HepG2 (cell line): ENCODE results near the gene MARVELD3. TPM values are rescaled to one million over a fixed set of nuclear protein-coding genes. Genes with fewer than 3 reads are reported as not detected.

Experiments used
- AGO2 ChIP-seq: fragments of 200-400 bp; formaldehyde crosslinking; optimal IDR thresholded peaks from 2 replicates; pipeline ENCODE3; 2017; ENCODE audit warnings: mild to moderate bottlenecking, low read depth, low read length, moderate library complexity
- ATM ChIP-seq: fragments of 450-650 bp; IDR thresholded peaks from 2 replicates; pipeline ENCODE4 v1.7.1; 2017; ENCODE audit warnings: mild to moderate bottlenecking, borderline replicate concordance
- CBX1 ChIP-seq: IDR thresholded peaks from one replicate; pipeline ENCODE4 v1.6.1; 2016; ENCODE audit warnings: antibody characterized with exemption, low read depth
- DNMT3B ChIP-seq: conservative IDR thresholded peaks from 2 replicates; pipeline ENCODE4 v1.6.1; 2016; ENCODE audit warnings: missing biosample characterization, control low read depth
- HNRNPK ChIP-seq: fragments of 200-400 bp; formaldehyde crosslinking; IDR thresholded peaks from 2 replicates; pipeline ENCODE4 v1.6.1; 2018; ENCODE audit warnings: low read length, low read depth, moderate library complexity, mild to moderate bottlenecking; ENCODE audit not compliant: poor library complexity, severe bottlenecking
- KDM5B ChIP-seq: sonication (generic); formaldehyde crosslinking; IDR thresholded peaks from 2 replicates; pipeline ENCODE4 v1.4.0; 2020; ENCODE audit warnings: missing genetic modification reagents, mild to moderate bottlenecking, borderline replicate concordance
- MATR3 ChIP-seq: sonication (generic); formaldehyde crosslinking; IDR thresholded peaks from 2 replicates; pipeline ENCODE4 v1.4.0; 2020; ENCODE audit warnings: missing genetic modification reagents
- PREB ChIP-seq: sonication (generic); formaldehyde crosslinking; IDR thresholded peaks from 2 replicates; pipeline ENCODE4 v1.4.0; 2020; ENCODE audit warnings: missing genetic modification reagents
- RFXANK ChIP-seq: IDR thresholded peaks from 2 replicates; pipeline ENCODE4 v1.6.1; 2016
- SKIL ChIP-seq: sonication (generic); formaldehyde crosslinking; IDR thresholded peaks from 2 replicates; pipeline ENCODE4 v1.8.0; 2022; ENCODE audit warnings: missing genetic modification reagents, mild to moderate bottlenecking, moderate library complexity, borderline replicate concordance
- SMAD9 ChIP-seq: sonication (generic); formaldehyde crosslinking; IDR thresholded peaks from 2 replicates; pipeline ENCODE4 v1.5.1; 2020; ENCODE audit warnings: mild to moderate bottlenecking, missing genetic modification reagents
- TCF7L2 ChIP-seq: IDR thresholded peaks from 2 replicates; pipeline ENCODE4 v1.6.1; 2011; ENCODE audit warnings: mild to moderate bottlenecking, low read depth, low read length, moderate library complexity
- THYN1 ChIP-seq: sonication (generic); formaldehyde crosslinking; IDR thresholded peaks from 2 replicates; pipeline ENCODE4 v1.8.1; 2023; ENCODE audit warnings: low read depth, mild to moderate bottlenecking, moderate library complexity, missing genetic modification reagents, borderline replicate concordance
- XRCC5 ChIP-seq: fragments of 200-400 bp; formaldehyde crosslinking; optimal IDR thresholded peaks from 2 replicates; pipeline ENCODE3; 2017; ENCODE audit warnings: mild to moderate bottlenecking, low read length
- ZFP62 ChIP-seq: sonication (generic); formaldehyde crosslinking; IDR thresholded peaks from 2 replicates; pipeline ENCODE4 v1.4.0; 2020; ENCODE audit warnings: missing genetic modification reagents
- ZFYVE20 ChIP-seq: sonication (generic); formaldehyde crosslinking; IDR thresholded peaks from 2 replicates; pipeline ENCODE4 v1.8.0; 2023; ENCODE audit warnings: low read depth, mild to moderate bottlenecking, moderate library complexity, missing genetic modification reagents, borderline replicate concordance
- ZMYM3 ChIP-seq: sonication (generic); formaldehyde crosslinking; IDR thresholded peaks from 2 replicates; pipeline ENCODE4 v1.5.1; 2020; ENCODE audit warnings: mild to moderate bottlenecking, missing genetic modification reagents
- ZMYM4 ChIP-seq: sonication (generic); formaldehyde crosslinking; IDR thresholded peaks from 2 replicates; pipeline ENCODE4 v1.8.1; 2023; ENCODE audit warnings: mild to moderate bottlenecking, missing genetic modification reagents
- ZNF343 ChIP-seq: sonication (generic); formaldehyde crosslinking; IDR thresholded peaks from 2 replicates; pipeline ENCODE4 v1.4.0; 2020; ENCODE audit warnings: mild to moderate bottlenecking, missing genetic modification reagents
- ZNF503 ChIP-seq: sonication (generic); formaldehyde crosslinking; IDR thresholded peaks from 2 replicates; pipeline ENCODE4 v1.4.0; 2020; ENCODE audit warnings: missing genetic modification reagents
- ZNF567 ChIP-seq: sonication (generic); formaldehyde crosslinking; IDR thresholded peaks from 2 replicates; pipeline ENCODE4 v1.8.1; 2023; ENCODE audit warnings: mild to moderate bottlenecking, missing genetic modification reagents, borderline replicate concordance
- ZSCAN21 ChIP-seq: sonication (generic); formaldehyde crosslinking; IDR thresholded peaks from 2 replicates; pipeline ENCODE4 v1.8.0; 2022; ENCODE audit warnings: mild to moderate bottlenecking, missing genetic modification reagents, moderate library complexity, borderline replicate concordance
- ZSCAN5A ChIP-seq: sonication (generic); formaldehyde crosslinking; IDR thresholded peaks from 2 replicates; pipeline ENCODE4 v1.8.0; 2022; ENCODE audit warnings: mild to moderate bottlenecking, missing genetic modification reagents, borderline replicate concordance
- polyA plus RNA-seq, 8 experiments: library from polyadenylated mRNA; depleted of rRNA in 3 of 8; stranded (reverse) in 7 of 8; unstranded in 1 of 8; fragments of >200 nt; fragmentation: Illumina TruSeq in 4 of 8; extraction: Trizol in 4 of 8; gene quantifications; 2 replicates each; pipeline versions ENCODE4 v1.2.1 to v1.2.3, GENCODE V29; 2011 to 2016; ENCODE audit warnings: low read depth in 4 of 8, missing spikeins in 1 of 8, mixed read lengths in 1 of 8; ENCODE audit not compliant: insufficient read depth in 1 of 8
- total RNA-seq, 5 experiments: library from RNA; depleted of rRNA; stranded (reverse); fragments of >200 nt; fragmentation: Illumina TruSeq; extraction: Trizol; gene quantifications; 2 replicates each; pipeline ENCODE4 v1.2.3, GENCODE V29; 2016; ENCODE audit warnings: low read depth in 1 of 5

Gene MARVELD3
- total and polyA plus RNA-seq, 2 of the 13 experiments (the other 11 are each of a cell fraction or from before 2014, with no cell fraction given), result 4.8 to 5.6 TPM

- TF ChIP-seq PREB (CRISPR knock-in tag), result no peak
- no peak for TF ChIP-seq ZFP62 (CRISPR knock-in tag)
- TF ChIP-seq SMAD9, result no peak
- no peak for TF ChIP-seq HNRNPK
- no peak for TF ChIP-seq ZNF567 (CRISPR knock-in tag)
- no peak for TF ChIP-seq ZMYM4 (CRISPR knock-in tag)
- no peak for TF ChIP-seq MATR3 (CRISPR knock-in tag)
- TF ChIP-seq CBX1, result no peak
- TF ChIP-seq DNMT3B, result 0 out of 2 replicates have a peak, but pooled peaks have one; percentile 16
- TF ChIP-seq ZFYVE20 (CRISPR knock-in tag), result no peak
- peak; percentile 56; the same call in 1 of the 2 replicates for TF ChIP-seq ZNF343 (CRISPR knock-in tag)
- peak; percentile 19; the same call in 1 of the 2 replicates for TF ChIP-seq THYN1 (CRISPR knock-in tag)
- no peak for TF ChIP-seq KDM5B (CRISPR knock-in tag)
- TF ChIP-seq XRCC5, result no peak
- TF ChIP-seq SKIL (CRISPR knock-in tag), result no peak
- TF ChIP-seq ZMYM3 (CRISPR knock-in tag), result peak; percentile 51; the same call in 1 of the 2 replicates
- TF ChIP-seq ZNF503 (CRISPR knock-in tag), result no peak
- no peak for TF ChIP-seq ZSCAN21 (CRISPR knock-in tag)
- TF ChIP-seq TCF7L2, result no peak
- no peak for TF ChIP-seq ZSCAN5A
- no peak for TF ChIP-seq ATM
- no peak for TF ChIP-seq RFXANK (CRISPR knock-in tag)
- no peak for TF ChIP-seq AGO2
Observed at GRCh38 chr16:71584543-71585317, 41.3 kb upstream of the MARVELD3 start (continued).
